GM21447 (cell line): ENCODE data around the gene RBBP6.
"Not testable (repeated sequence)": the region's sequence is repeated elsewhere in the genome, so short reads cannot be mapped to it uniquely, and the experiment has no call there.

Experiments used
- ATAC-seq: cut with Tn5 transposase; IDR thresholded peaks from one replicate; pipeline ENCODE4 v1.9.1; 2021; ENCODE audit not compliant: unreplicated experiment

RBBP6 gene

GRCh38 chr16:24555346-24555872, 16.0 kb downstream of the RBBP6 start:
- ATAC-seq: no peak

- no peak for ATAC-seq
Measured at GRCh38 chr16:24562811-24563210, 23.4 kb downstream of the RBBP6 start.

GRCh38 chr16:24568392-24568791, 29.0 kb downstream of the RBBP6 start:
- no peak for ATAC-seq

GRCh38 chr16:24571096-24571495, 31.7 kb downstream of the RBBP6 start:
- no peak for ATAC-seq

- ATAC-seq: no peak
Measured at GRCh38 chr16:24572069-24572468, 32.7 kb downstream of the RBBP6 start.

GRCh38 chr16:24573141-24573540, 33.8 kb downstream of the RBBP6 start:
- no peak for ATAC-seq

GRCh38 chr16:24574515-24575485, 35.4 kb downstream of the RBBP6 start:
- not testable (repeated sequence) for ATAC-seq

- ATAC-seq: not testable (repeated sequence)
Measured at GRCh38 chr16:24575791-24576190, 36.4 kb downstream of the RBBP6 start.

- ATAC-seq: no peak
Measured at GRCh38 chr16:24577167-24577566, 37.8 kb downstream of the RBBP6 start.

GRCh38 chr16:24580665-24581064, 41.3 kb downstream of the RBBP6 start:
- no peak for ATAC-seq

- no peak for ATAC-seq
Measured at GRCh38 chr16:24583494-24583893, 44.1 kb downstream of the RBBP6 start.

GRCh38 chr16:24589997-24590396, 50.6 kb downstream of the RBBP6 start:
- ATAC-seq: no peak

- no peak for ATAC-seq
Measured at GRCh38 chr16:24598777-24599437, 59.5 kb downstream of the RBBP6 start.

- ATAC-seq: no peak
Measured at GRCh38 chr16:24609417-24609739, 70.0 kb downstream of the RBBP6 start.

- no peak for ATAC-seq
Measured at GRCh38 chr16:24609740-24610415, 70.5 kb downstream of the RBBP6 start.

- no peak for ATAC-seq
Measured at GRCh38 chr16:24610416-24610755, 71.0 kb downstream of the RBBP6 start.

GRCh38 chr16:24611310-24611709, 71.9 kb downstream of the RBBP6 start:
- ATAC-seq: no peak

GRCh38 chr16:24612656-24613055, 73.3 kb downstream of the RBBP6 start:
- ATAC-seq: no peak

GRCh38 chr16:24613267-24613666, 73.9 kb downstream of the RBBP6 start:
- ATAC-seq: not testable (repeated sequence)

GRCh38 chr16:24617502-24617901, 78.1 kb downstream of the RBBP6 start:
- ATAC-seq: no peak
